ENCODE results near the gene BTBD19. TPM values are rescaled to one million over a fixed set of nuclear protein-coding genes. Genes with fewer than 3 reads are reported as not detected.

Gene BTBD19
- polyA plus RNA-seq, 2 of the 4 experiments (the other 2 are of a cell fraction), result 4.7 to 7.4 TPM

DNA sequence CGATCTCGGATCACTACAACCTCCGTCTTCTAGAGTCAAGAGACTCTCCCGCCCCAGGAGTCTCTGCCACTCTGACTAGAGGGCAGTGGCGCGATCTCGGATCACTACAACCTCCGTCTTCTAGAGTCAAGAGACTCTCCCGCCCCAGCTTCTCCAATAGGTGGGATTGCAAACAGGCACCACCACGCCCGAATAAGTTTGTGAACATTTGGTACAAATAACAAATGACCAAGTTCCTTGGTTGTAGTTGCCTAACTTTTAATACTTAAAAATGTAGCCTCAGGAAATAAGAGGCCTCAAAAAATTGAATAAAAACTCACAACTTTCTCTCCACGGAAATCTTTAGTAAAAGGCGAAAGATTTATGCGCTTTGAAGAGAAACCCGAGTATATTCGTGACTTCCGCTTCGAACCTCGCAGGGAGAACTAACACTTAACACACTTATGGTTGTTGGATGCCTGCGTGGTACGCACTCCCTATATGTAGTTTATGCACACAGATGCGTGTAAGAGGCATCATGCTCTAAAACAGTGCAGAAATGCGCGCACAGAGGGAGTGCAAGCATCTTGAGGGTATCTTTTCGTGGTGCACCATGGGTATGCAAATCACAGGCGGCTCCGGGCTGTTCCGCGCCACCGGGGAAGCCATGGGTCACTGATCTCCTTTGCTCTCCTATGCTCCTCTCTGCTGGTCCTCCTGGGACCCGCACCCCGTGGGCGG is 11.4 kb downstream of the BTBD19 start (continued):
- TF ChIP-seq, protein P1, sequence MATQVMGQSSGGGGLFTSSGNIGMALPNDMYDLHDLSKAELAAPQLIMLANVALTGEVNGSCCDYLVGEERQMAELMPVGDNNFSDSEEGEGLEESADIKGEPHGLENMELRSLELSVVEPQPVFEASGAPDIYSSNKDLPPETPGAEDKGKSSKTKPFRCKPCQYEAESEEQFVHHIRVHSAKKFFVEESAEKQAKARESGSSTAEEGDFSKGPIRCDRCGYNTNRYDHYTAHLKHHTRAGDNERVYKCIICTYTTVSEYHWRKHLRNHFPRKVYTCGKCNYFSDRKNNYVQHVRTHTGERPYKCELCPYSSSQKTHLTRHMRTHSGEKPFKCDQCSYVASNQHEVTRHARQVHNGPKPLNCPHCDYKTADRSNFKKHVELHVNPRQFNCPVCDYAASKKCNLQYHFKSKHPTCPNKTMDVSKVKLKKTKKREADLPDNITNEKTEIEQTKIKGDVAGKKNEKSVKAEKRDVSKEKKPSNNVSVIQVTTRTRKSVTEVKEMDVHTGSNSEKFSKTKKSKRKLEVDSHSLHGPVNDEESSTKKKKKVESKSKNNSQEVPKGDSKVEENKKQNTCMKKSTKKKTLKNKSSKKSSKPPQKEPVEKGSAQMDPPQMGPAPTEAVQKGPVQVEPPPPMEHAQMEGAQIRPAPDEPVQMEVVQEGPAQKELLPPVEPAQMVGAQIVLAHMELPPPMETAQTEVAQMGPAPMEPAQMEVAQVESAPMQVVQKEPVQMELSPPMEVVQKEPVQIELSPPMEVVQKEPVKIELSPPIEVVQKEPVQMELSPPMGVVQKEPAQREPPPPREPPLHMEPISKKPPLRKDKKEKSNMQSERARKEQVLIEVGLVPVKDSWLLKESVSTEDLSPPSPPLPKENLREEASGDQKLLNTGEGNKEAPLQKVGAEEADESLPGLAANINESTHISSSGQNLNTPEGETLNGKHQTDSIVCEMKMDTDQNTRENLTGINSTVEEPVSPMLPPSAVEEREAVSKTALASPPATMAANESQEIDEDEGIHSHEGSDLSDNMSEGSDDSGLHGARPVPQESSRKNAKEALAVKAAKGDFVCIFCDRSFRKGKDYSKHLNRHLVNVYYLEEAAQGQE (IDR thresholded peaks at IDR 0.05), result peak; percentile 79

DNA sequence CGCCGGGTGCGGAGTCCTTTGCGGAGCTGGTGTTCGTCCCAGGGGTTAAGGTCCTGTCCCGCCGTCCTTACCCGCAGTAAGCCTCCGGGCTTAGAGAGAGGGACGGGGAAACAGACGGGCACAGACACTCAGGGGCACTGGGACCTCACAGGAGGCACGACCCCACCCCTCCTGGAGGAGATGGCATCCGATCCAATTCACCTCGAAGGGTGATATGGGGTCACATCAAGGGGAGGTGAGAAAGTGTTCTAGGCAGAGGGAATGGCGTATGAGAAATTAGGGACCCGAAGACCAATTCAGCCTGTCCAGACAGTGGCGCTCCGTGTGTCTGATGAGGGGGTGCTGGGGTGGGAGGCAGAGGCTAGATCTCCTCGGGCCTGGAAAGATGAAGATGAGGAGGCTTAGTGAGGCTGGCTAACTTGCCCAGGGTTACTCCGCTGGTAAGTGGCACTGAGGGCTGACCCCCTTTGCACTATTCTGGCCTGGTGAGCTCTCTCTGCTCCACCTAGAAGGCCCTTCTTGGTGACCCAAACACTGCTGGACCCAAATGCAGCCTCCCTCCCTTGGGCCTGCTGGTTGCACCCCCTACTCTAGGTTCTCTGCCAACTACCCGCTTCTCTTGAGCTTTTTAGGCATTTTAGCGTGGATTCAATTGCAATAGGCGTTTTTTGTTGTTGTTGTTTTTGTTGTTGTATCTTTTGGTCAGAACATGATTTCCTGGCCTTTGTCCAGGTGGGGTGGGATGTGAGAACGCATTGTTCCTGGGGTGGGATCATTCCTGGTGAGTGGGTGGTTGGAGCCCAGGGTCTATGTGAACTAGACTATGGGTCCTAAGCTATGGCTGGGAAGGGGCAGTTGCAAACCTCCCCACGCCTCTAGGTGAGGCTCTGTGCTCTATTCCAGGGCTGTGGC is 12.3 kb downstream of the BTBD19 start:
- WGBS (ENCODE audit: missing lambda C conversion rate), result 40% methylated on average over 20 of the region's 25 CpGs

DNA sequence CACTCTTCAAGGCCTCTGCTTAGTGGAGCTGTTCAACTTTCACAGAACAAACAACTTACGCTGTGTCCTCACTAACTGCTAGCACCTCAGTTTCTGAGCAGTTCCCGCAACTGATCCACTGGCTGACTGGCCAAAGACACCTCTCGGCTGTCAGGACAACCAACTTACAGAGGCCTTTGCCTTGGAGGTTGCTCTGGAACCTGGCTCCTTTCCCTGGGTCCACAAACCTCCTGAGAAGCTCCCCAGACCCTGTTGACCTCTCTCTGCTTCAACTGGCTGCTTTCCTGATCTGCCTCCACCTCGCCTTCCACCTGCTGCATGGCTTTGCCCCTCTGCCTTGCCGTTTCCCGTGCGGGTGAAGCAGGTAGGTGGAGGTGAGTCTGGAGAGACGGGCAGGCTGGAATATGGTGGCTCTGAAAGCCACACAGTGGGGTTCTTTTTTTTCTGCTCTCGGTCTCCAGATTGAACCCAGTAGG is 13.0 kb downstream of the BTBD19 start:
- Histone ChIP-seq H3K4me1 (peaks cover 3% of the 10 kb centered on the region; the same call in 1 of the 3 replicates), H3K9me3 (no peaks in the 10 kb centered on the region), H3K27ac (peak overlapping the region in 1 of 2 experiments; percentile 97; a peak in 2 of 6 replicates), H3K4me2 (peak overlapping the region; percentile 96; the same call in 2 of the 3 replicates), H3K4me3 (no peak overlapping the region)
- WGBS (ENCODE audit: missing lambda C conversion rate), result 94% methylated on average over 7 of the region's 9 CpGs
- CTCF ChIA-PET, result interaction anchor here (1.4 to 4.5 kb wide), 6 partner anchors 9 to 479 kb away, joined by 3 to 23 read pairs (median 6); partner anchors contain the start of genes BTBD19, PLK3 and RNU5D-1
- ATAC-seq (no peak), FAIRE-seq (no peak), DNase-seq (ENCODE audit: low read depth in 1 of 2, low spot score in 1 of 2) (no peak)
- POLR2A ChIA-PET, result interaction anchor here (0.7 to 3.5 kb wide), 5 partner anchors 14 to 100 kb away, joined by 3 to 47 read pairs (median 3); partner anchors contain the start of genes DYNLT4 and PLK3
- no peak for TF ChIP-seq RARB (CRISPR knock-in tag; IDR thresholded peaks at IDR 0.05)
- TF ChIP-seq, protein P2, sequence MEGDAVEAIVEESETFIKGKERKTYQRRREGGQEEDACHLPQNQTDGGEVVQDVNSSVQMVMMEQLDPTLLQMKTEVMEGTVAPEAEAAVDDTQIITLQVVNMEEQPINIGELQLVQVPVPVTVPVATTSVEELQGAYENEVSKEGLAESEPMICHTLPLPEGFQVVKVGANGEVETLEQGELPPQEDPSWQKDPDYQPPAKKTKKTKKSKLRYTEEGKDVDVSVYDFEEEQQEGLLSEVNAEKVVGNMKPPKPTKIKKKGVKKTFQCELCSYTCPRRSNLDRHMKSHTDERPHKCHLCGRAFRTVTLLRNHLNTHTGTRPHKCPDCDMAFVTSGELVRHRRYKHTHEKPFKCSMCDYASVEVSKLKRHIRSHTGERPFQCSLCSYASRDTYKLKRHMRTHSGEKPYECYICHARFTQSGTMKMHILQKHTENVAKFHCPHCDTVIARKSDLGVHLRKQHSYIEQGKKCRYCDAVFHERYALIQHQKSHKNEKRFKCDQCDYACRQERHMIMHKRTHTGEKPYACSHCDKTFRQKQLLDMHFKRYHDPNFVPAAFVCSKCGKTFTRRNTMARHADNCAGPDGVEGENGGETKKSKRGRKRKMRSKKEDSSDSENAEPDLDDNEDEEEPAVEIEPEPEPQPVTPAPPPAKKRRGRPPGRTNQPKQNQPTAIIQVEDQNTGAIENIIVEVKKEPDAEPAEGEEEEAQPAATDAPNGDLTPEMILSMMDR (IDR thresholded peaks at IDR 0.05), result no peak
- TF ChIP-seq CEBPB (IDR thresholded peaks at IDR 0.05), result no peak
- TF ChIP-seq FOSB (CRISPR knock-in tag; IDR thresholded peaks at IDR 0.05), result no peak
- TF ChIP-seq RCOR1 (IDR thresholded peaks at IDR 0.05; ENCODE audit: low read depth, low read length), result no peak
- TF ChIP-seq NFE2L2 (conservative IDR thresholded peaks at IDR 0.05; ENCODE audit: low read length), result no peak
- no peak for TF ChIP-seq ZNF302 (CRISPR knock-in tag; IDR thresholded peaks at IDR 0.05)
- TF ChIP-seq, protein P3, sequence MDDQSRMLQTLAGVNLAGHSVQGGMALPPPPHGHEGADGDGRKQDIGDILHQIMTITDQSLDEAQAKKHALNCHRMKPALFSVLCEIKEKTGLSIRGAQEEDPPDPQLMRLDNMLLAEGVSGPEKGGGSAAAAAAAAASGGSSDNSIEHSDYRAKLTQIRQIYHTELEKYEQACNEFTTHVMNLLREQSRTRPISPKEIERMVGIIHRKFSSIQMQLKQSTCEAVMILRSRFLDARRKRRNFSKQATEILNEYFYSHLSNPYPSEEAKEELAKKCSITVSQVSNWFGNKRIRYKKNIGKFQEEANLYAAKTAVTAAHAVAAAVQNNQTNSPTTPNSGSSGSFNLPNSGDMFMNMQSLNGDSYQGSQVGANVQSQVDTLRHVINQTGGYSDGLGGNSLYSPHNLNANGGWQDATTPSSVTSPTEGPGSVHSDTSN (IDR thresholded peaks at IDR 0.05), result no peak
- no peak for TF ChIP-seq PHF8 (IDR thresholded peaks at IDR 0.05; ENCODE audit: borderline replicate concordance, low read depth)
- TF ChIP-seq RFX5 (IDR thresholded peaks at IDR 0.05), result no peak
- no peak for TF ChIP-seq HDAC2 (IDR thresholded peaks at IDR 0.05)
- no peak for TF ChIP-seq TP53 (CRISPR knock-in tag; IDR thresholded peaks at IDR 0.05)

More for the DNA sequence above, 12.3 kb downstream of the BTBD19 start:
- peak overlapping the region; percentile 96 for H3K4me2 ChIP-seq
- peak; percentile 12 to 38 for ATAC-seq
- ChIA-PET POLR2A (interaction anchor here (0.7 to 3.5 kb wide), 7 partner anchors 14 to 99 kb away, joined by 3 to 47 read pairs (median 5); partner anchors contain the start of genes DYNLT4, PLK3 and RNU5D-1), CTCF (interaction anchor here (1.4 to 4.5 kb wide), 6 partner anchors 10 to 89 kb away, joined by 5 to 23 read pairs (median 11); partner anchors contain the start of genes BTBD19, PLK3 and RNU5D-1)
- no peaks in the 10 kb centered on the region for H3K9me3 ChIP-seq
- no peak for DNase-seq (ENCODE audit: low read depth in 1 of 2, low spot score in 1 of 2)
- peak overlapping the region; percentile 51 for H3K4me3 ChIP-seq
- TF ChIP-seq HEYL (CRISPR knock-in tag; IDR thresholded peaks at IDR 0.05) (no peak), ZFP36 (IDR thresholded peaks at IDR 0.05; ENCODE audit: borderline replicate concordance, partially characterized antibody) (no peak), TFCP2L1 (CRISPR knock-in tag; IDR thresholded peaks at IDR 0.05) (no peak), SMC3 (IDR thresholded peaks at IDR 0.05) (no peak), CHD4 (IDR thresholded peaks at IDR 0.05; ENCODE audit: borderline replicate concordance) (no peak), JUN (IDR thresholded peaks at IDR 0.05) (no peak), ZNF302 (CRISPR knock-in tag; IDR thresholded peaks at IDR 0.05) (no peak), RAD21 (conservative IDR thresholded peaks at IDR 0.05 in 1 of 2, IDR thresholded peaks at IDR 0.05 in 1 of 2) (no peak), ZSCAN20 (CRISPR knock-in tag; IDR thresholded peaks at IDR 0.05) (no peak), KDM5A (IDR thresholded peaks at IDR 0.05) (no peak), MYC (IDR thresholded peaks at IDR 0.05; ENCODE audit: borderline replicate concordance, low read length) (no peak), POLR2AphosphoS2 (conservative IDR thresholded peaks at IDR 0.05; ENCODE audit: low read length) (no peak), KDM1A (IDR thresholded peaks at IDR 0.05; ENCODE audit: low read depth) (no peak), EHF (CRISPR knock-in tag; IDR thresholded peaks at IDR 0.05) (no peak), CEBPB (IDR thresholded peaks at IDR 0.05) (no peak), POLR2A (IDR thresholded peaks at IDR 0.05; ENCODE audit: low read length) (no peak), BHLHE40 (IDR thresholded peaks at IDR 0.05; ENCODE audit: low read depth, low read length) (no peak), RARB (CRISPR knock-in tag; IDR thresholded peaks at IDR 0.05) (no peak)
- TF ChIP-seq, protein P4, sequence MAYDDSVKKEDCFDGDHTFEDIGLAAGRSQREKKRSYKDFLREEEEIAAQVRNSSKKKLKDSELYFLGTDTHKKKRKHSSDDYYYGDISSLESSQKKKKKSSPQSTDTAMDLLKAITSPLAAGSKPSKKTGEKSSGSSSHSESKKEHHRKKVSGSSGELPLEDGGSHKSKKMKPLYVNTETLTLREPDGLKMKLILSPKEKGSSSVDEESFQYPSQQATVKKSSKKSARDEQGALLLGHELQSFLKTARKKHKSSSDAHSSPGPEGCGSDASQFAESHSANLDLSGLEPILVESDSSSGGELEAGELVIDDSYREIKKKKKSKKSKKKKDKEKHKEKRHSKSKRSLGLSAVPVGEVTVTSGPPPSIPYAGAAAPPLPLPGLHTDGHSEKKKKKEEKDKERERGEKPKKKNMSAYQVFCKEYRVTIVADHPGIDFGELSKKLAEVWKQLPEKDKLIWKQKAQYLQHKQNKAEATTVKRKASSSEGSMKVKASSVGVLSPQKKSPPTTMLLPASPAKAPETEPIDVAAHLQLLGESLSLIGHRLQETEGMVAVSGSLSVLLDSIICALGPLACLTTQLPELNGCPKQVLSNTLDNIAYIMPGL (CRISPR knock-in tag; IDR thresholded peaks at IDR 0.05; ENCODE audit: borderline replicate concordance), result no peak
- TF ChIP-seq, protein P5, sequence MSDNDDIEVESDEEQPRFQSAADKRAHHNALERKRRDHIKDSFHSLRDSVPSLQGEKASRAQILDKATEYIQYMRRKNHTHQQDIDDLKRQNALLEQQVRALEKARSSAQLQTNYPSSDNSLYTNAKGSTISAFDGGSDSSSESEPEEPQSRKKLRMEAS (IDR thresholded peaks at IDR 0.05), result no peak
- no peak for FAIRE-seq
- H3K27ac ChIP-seq, result peak overlapping the region; percentile 97 to 98
- peaks cover 4% of the 10 kb centered on the region; the same call in 1 of the 3 replicates for H3K4me1 ChIP-seq
